Kasumi-1 (cell line): ENCODE measurements around the gene PSMB7.

ENCODE experiments used
- DNase-seq, 2 experiments: peaks; one replicate each; lab custom pipeline; 2025; lab: John Stamatoyannopoulos, UW

The PSMB7 gene

DNA sequence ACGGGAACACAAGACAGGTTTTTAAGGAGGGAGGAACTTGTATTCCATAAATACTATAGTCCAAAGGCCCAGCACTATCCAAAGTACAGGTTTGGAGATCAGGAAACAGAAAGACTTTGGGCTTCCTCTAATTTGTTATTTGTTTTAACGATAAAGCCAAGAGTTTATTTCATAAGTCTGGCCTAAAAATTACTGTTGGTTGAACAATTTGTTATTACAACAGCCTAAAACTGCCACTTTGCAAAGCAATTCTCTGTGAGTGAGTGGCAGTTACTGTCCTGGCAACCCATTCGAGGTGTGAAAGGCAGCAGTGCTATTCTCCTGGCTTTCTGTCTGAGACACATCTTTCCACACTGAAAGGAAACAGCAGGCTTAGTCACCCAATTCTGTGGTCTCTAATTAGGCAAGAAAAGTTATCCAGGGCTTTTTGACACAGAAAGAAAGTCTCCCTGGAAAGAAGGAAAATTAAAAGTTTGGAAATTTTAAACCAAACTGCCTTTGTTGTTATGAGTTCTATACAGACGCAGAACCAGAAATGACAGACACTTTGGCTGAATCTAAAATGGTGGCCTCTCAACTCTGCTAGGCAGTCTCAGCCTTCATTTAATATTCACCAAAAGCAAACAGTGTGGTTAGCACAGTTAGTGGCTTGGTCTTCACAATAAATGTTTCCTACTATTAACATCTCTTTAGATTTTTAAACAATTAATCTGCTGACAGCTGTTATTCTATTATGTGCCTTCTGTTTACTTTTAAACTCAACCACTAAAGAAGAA lies 33.9 kb downstream of the PSMB7 start:
- DNase-seq = peak; percentile 87 to 89

DNA sequence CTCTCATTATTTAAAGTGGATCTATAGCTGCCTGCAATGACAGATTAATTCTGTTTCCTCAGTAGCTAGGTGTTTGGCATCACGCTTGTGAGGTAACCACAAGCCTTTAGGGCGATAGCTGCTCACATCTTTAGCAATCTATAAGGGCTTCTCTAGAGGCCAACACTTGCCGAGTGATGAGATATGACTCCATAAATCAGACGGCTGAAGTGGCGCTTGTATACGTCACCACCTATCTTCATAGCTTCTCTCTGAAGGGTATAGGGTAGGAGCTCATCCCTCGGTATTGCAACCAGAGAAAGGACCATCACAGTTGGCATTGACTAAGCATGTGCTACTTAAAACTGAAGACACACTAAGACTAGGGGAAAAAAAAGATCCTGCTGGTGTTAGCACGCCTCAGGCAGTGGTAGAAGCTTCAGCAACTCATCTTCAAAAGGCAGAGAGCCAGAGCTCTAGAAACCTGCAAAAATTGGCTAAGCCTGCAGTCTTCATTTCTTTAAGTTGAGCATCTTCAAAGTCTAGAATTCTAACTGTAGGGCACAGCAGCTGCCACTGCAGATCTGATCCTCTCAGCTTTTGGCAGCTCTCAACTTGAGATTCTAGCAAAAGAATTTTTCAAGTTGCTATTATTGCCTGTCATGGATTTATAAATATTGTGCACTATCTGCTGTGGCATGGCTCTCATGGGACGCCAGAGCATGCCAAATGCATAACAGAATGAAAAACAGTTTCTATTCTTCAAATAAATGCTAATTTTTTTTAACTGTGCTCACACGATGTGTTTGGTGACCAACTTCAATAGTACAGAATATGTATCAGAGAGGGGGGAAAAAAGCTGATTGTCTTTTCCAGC lies 37.5 kb downstream of the PSMB7 start:
- no peak for DNase-seq

DNA sequence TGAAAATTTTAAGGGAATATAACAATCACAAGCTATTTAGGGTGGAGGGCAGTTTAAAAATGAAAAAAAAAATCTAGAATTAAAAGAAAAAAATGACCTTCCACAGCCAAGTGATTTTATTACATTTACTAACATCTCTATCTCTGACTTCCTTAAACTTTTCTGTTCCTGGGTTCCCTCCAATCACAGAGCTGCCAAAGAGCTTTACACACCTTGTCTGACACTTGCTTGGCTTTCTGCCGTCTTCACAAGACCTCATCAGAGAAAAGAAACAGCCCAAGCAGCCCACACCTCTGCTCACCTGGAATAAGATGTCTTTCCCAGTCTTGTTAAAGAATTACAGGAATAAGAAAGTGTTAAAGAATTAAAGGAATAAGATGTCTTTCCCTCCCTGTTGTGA lies 38.9 kb downstream of the PSMB7 start:
- no peak for DNase-seq

DNA sequence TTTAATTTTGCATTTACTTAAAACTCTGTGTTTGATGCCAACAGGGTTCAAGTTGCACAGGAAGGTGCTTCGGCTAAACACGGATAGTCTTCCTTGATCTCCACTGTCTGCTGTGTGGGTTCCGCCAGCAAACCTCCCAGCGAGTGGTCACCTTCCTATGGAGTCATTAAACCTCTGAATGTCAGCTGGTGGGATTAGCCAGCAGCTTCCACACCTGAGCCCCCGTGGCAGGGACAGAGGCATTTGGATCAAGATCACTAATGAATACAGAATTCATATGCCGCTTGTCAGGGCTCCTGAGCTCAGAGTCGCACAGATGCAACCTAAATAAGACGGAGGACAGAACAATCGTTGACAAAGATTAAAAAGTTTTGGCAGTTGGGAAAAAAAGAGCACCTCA lies 39.5 kb downstream of the PSMB7 start:
- DNase-seq = no peak

DNA sequence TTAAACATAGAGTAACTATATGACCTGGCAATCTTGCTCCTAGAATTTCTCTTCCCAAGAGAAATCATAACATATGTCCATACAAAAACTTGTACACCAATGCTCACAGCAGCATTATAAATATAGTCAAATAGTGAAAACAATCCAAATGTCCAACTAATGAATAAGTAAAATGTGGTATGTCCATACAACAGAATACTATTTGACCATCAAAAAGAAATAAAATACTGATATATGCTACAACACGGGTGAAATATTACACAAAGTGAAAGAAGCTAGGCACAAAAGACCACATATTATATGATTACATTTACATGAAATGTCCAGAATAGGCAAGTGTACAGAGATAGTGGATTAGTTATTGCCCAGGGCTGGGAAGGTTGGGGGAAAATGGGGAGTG lies 41.4 kb downstream of the PSMB7 start:
- no peak for DNase-seq

DNA sequence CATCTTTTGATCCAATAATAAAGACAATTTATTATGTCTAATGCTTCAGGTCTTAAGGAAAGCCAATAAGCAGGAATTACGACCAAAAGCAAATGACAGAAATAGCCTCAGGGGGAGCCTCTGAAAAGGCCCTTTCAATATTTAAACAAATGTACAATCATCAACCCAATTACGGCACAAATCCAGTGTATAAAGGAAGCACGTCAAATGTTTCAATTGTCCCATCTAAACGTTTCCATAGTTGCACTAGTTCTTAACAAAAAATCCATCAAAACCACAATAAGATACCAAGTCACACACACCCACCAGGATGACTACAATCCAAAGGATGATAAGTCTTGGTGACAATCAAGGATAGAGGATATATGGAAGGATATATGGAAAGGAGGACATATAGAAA lies 41.9 kb downstream of the PSMB7 start:
- DNase-seq = no peak

DNA sequence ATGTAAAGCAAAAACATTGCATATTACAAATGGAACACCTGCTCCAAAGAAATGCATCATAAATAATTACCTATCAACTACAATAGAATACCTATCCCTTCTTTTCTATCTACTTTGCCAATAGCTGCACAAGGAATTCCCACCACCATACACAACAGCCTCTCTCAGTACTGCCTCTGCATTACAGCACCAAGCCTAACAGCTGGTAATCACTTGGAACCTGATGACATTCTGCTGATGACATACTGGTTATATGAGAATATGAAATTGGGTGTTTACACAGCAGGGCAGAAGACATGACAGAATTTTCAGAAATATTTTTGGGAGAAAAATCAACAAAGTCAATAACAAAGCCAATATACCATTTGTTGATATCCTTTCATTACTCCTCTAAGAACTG lies 43.2 kb downstream of the PSMB7 start:
- no peak for DNase-seq

DNA sequence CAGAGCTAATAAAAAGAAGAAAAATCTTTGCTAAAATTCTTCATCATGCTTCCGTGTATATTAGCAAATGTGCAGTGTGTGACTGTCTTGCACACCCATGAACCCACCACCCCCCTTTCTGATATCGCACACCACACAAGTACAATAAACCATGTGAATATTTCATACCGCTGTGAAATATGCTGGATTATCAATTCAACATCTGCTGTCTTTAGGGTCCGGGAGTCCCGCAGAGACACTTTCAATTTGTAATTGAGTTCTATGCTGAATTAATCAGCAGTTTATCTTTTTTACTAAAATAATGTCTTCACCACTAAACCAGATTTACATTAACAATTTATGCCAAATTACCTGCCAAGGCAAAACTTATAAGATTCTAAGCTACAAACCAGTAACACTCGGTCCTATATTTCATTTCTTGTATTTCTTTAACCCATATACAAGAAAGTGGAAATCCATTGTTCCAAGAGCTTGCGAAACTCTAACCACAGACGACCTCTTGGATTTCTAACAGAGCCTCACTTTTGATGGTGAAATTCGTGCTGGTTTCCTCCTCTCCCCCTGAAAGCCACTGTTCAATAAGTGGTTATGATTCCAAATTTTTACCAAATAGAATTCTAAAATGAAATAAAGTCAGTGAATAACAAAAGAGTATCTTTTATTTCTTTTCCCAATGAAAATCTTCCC lies 44.2 kb downstream of the PSMB7 start:
- peak; percentile 26 to 54 for DNase-seq

DNA sequence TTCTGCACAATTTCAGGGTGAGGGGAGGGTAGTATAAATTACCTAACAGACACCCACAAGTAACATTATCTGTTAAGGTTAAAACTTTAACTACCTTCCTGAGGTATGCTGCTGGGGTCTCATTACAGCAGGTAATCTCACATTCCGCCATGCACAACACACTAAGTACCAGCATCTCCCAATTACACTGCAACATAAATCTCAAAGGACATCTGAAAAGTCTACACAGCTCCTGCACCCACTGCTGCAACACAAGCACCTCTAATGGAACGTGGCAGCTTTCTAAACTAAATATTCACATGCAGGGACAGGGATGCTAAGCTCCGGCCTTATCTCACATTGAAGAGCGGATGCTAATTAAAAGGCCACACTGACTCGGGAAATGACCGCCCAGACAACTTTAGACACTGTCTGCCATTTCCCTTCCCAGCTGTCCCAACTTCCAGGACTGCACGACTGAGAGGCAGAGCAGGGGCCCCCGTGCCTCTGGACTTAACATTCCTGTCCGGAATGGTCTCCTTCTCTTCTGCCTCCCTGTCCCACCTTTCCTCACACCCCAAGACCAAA lies 45.9 kb downstream of the PSMB7 start:
- DNase-seq = no peak

DNA sequence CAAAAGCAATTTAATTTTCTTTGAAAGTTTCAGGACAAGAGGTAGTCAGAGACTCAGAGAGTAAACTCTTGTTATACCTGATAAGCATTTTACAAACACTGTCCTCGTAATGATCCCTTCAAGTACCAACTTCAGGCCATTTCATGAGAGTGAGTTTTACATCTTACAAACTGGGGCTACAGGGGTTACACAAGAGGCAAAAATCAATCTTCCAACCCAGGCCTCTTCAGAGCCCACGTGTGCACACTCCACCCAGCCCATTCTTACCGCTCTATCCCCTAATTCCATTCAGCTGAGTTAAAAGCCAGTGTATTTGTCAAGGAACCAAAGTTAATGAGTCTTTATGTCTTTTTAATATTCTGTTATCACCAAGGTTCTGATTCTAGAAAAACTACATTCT lies 46.5 kb downstream of the PSMB7 start:
- no peak for DNase-seq

DNA sequence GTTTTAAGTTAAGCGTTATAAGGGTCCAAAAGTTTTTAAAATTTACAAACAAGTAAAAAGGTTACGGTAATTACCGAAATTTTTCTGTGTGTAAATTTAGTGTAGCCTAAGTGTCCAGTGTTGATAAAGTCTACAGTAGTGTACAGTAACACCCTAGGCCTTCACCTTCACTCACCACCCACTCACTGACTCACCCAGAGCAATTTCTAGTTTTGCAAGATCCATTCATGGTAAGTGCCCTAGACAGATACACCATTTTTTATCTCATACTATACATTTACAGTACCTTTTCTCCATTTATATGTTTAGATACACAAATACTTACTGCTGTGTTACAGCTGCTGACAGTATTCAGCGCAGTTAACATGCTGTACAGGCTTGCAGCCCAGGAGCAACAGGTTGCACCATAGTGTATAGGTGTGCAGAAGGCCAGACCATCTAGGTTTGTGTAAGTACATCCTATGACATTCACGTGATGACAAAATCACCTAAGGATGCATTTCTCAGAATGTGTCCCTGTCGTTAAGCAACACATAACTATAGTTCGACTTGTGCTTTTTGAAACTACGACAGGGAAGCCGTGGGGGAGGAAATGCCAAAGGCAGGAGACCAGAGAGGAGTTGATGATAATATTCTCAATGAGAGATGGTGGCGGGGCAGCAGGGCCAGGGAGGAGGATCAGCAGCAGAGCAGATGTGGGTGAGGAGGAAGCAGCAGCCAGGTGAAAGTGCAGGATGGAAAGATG lies 48.6 kb downstream of the PSMB7 start:
- no peak for DNase-seq

DNA sequence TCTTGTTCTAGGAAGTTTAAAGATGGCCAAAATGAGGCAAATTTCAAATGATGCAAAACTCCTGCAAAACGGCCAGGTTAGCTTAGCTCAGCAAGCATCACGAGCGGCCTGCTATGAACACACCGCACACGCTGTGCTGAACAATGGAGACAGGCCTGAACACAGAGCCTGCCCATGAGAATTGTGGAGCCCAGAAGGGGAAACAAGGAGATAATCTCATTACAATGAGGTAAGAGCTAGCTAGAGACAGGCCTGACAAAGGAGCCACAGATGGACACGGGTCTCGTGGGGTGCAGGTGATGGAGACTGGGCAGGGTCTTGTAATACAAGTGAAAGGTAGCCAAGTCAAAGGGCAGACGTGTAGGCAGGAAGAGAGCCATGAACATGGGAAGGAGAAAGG lies 50.2 kb downstream of the PSMB7 start:
- no peak for DNase-seq

DNA sequence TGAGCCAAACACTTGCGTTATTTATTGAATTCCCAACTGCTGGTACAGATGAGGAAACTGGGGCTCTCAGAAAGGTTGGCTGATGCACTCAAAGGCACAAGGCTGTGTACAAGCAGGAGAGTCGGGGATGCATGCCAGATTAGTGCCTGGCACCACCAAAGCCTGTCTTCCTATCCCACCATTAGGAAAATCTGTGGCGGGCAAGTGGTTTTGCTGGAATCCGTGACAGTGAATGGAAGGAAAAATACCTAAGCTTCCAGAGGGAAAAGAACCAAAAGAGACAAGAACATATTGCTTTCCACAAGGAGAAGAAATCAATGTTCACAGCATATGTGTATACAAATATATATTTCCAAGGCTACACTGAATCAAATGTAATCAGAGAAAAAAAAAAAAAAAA lies 51.1 kb downstream of the PSMB7 start:
- DNase-seq = no peak

DNA sequence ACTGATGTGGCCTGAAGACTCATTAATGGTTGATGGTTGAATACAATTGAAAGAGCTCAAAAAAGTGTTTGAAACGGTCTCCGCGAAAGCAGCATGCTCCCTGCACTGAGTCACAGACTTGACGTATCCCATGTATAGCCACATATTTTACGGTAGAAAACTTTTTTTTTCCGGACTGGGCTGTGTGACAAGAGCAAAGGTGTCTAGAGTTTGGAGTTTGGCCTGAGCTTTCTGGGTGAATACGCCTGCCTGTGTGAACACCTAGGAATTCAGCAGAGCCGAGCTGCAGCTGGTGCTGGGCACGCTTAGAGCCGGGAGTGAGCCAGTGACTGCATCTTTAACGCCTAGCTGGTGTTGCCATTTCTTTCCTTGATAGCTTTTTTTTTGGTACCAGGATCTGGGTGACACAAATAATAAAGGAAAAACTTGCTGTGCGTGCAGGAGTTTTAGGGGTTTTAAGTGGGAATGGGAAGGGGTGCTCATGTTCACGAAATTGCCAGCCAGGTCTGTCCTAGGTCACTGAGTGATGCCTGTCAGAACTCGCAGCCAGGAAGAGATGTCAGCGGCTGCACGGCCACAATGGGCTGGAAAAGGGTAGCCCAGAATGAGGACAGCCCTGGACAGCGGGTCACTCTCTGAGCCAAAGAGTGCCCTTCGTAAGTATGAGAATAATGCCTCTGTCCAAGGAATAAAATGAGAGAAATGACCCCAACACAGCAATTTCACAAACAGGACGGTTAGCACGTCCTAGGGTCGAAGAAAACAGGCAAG lies 51.7 kb downstream of the PSMB7 start:
- no peak for DNase-seq

DNA sequence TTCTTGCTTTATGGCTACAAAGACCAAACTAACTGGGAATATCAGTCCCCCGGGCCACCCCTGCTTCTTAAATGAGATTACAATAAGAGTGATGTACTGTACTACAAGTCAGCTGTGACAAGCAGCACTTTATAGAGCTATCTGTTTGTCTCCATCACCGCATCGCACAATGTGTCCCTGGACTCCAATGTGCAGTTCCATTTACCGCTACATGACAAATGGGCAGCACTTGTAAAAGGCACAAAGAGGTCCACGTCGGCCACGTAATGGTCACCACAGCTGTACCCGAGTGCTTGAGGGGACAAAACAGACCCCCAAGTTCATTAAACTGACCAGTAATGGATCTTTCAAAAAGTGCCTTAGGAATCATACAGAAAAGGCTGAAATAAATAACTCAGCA lies 54.1 kb downstream of the PSMB7 start:
- no peak for DNase-seq

DNA sequence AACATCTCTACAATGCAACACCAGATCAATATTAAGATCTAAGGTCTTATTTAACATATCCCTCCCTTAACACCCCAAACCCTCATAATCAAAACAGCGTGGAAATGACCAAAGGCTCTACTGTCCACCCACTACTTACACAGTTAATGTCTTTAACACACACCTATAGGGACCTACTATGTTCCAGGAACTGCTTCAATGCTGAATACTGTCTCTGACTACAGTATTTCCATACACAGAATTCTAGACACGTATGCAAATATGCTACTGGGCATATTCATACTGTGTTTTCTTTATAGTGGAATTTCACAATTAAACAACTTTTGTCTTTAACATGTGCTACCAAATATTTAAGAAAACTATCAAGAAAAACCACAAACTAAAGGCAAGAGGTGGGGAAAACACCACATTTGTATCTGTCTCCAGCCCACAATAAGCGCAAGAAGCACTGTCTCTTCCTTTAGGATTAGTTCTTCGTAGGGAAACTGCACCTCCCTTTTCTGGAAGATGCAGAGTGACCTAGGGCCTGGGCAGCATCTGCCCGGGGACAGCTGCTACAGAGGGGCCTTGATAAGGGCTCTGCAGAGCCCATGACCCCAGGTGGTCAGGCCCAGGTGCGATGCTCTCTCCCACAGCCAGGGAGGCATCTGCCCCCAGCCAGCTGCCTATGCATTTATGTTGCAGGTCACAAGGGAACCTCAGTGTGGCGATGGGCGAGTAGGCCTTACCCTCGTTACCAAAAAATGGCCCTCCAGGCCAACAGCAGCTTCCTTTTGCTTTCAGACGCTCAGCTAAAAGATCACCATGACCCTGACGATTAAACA lies 55.2 kb downstream of the PSMB7 start:
- DNase-seq = no peak

DNA sequence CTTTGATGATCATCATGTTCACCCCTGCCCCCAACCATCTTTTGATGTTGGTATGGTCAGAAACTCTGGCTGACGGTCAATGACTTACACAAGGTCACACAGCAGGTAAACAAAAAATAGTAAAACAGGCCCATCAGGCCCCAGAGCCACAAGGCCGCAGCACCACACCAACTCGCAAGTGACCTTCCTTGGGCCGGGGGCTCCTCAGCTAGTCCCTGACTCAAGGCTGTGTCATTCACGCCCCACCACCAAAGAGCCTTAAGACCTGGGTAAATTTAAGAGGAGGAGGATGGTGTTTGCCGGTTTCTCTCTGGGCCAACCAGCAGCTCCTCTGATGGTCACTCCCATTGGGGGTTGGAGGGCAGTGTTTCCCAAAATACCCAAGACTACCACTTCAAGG lies 55.8 kb downstream of the PSMB7 start:
- DNase-seq = no peak

DNA sequence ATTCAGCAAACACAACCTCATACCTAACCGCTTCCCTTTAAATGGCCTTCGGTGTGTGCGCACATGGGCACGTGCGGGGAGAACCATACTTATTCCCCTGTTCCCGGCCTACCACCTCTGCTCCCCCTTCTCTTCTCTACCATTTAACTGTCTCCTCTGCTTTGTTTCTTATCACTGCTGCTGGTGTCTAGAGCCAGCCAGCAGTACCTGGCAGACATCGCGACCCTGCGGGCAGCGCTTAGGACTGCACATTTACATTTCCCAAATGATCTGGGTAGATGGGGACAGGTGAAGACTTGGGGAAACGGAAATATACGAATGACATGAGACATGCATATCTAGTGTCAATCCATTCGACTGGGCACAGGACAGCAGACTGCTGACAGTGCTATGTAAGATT lies 56.6 kb downstream of the PSMB7 start:
- DNase-seq = no peak

DNA sequence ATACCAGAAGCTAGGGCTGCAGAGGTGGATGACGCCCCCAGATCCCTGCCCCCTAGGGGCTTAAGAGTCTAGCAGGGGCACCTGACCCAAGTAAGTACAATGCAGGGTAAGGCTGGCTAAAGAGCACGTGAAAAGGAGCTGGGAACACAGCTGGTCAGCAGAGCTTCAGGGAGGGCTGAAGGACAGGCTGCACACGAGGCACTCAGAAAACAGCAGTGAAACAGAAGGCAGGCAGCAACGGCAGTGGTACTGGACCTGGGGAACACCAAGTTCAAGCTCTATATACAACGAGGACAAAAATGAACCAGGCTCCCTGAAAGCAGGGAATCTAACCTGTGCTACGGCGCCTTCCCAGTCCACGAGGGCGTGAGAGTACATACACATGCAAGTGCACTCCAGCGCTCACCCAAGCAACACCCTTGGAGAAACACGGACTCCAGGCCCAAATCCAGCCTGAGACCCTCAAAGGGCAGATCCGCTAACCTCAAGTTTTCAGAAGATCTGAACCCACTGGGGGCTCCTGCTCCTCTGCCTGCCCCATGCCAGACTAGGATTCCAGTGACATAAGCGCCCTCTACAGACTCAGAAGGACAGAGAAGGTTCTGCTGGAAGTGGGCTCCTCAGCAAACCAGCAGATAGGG lies 57.4 kb downstream of the PSMB7 start:
- DNase-seq = peak; percentile 36 to 39
